Measurements from ENCODE around the gene ACOXL. TPM values are rescaled to one million over a fixed set of nuclear protein-coding genes. Genes with fewer than 3 reads are reported as not detected.
"Not testable (repeated sequence)": the region's sequence is repeated elsewhere in the genome, so short reads cannot be mapped to it uniquely, and the experiment has no call there.

ACOXL gene
- total and polyA plus RNA-seq, 4 donors = 0.13 TPM; not detected in 3

DNA sequence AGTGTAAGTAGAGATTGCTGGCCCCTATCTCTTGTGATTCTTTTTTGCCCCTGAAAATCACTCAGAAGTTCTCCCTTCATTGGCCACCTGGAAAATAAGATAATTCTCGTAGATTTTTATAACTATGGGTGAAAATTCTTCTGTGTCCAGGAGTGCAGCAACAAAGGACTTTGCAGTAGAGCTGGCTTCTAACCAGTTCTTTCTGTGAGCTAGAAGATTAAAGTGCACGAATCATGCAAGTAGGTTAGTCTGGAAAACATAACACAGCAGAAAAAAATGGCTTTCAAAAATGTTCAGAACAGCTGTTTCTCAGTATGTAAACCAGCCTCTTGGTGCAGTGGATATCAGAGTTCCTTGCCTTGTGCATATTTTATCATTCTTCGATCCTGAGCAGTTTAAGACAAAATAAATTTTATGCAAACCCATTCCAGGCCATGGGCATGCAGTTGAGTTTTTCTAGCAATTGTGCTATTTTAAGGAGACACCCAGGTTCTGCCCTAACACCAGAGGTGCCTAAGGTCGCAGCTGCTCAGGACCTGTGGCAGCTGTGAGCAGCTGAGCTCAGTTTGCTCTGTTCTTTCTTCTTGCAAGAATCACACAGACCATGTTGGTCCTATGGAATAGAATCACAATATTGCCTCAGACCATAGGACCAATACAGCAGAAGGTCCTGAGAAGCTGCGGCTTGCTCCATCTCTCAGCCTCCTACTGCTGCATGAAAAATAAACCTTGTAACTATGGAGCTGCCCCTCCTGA lies 307.4 kb downstream of the ACOXL start:
- Histone ChIP-seq H3K4me3 (ENCODE audit: low read length in 2 of 2) (no peak overlapping the region), H3K27me3 (ENCODE audit: control insufficient read depth in 1 of 2, insufficient read depth in 2 of 2, low read length in 1 of 2) (no peaks in the 10 kb centered on the region), H3K36me3 (ENCODE audit: control insufficient read depth in 1 of 2, insufficient read depth in 2 of 2, low read length in 1 of 2) (no peaks in the 10 kb centered on the region), H3K9me3 (ENCODE audit: control insufficient read depth, low read length) (no peaks in the 10 kb centered on the region), H3K27ac (ENCODE audit: low read depth in 1 of 2, low read length in 2 of 2) (no peak overlapping the region), H3K4me1 (ENCODE audit: control insufficient read depth in 1 of 2, insufficient read depth in 2 of 2, low read length in 2 of 2) (no peaks in the 10 kb centered on the region)
- intact Hi-C loops (cut with DNase I) = no loop called here
- ATAC-seq (ENCODE audit: low FRiP score) (no peak), DNase-seq (no peak)
- WGBS, 2 donors = 51 to 58% methylated on average over 5 of the region's 5 CpGs

DNA sequence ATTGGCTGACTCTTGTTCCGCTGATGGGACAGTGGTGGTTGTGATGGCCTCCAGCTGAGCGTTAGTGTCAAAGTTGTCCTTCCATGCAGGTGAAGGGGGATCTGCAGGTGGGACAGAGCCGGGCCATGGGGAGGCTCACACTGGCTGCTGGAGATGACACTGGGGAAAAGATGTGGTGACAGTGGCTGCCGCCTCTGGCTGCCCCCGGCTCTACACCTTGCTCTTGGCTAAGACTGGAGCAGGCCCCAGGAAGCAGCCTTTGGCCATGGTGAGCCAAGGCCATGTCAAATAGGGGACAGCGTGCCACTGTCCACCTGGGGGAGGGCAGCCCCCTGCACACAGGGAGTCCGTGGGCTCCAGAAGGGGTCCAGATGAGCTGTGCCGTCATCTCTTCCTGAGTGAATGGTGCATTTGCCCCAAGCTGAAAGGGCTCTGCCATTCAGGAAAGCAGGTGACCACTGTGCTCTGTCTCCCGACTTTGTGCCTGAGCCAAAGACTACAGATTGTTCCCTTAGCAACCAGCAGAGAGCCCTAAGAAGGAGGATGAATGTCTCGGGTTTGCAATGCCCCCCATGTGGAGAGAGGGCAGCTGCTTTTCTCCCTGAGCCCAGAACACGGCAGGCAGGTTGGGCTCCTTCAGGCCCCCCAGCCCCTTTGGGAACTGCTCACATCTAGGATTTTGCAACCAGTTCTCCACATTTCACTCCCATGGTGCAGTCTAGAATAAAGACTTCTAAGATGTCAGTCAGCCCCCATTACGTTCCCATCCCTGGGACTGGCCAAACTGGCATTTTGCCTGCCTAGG lies 309.2 kb downstream of the ACOXL start:
- Histone ChIP-seq H3K27me3 (ENCODE audit: control insufficient read depth in 1 of 2, insufficient read depth in 2 of 2, low read length in 1 of 2) (no peaks in the 10 kb centered on the region), H3K27ac (ENCODE audit: low read depth in 1 of 2, low read length in 2 of 2) (no peak overlapping the region), H3K4me3 (ENCODE audit: low read length in 2 of 2) (no peak overlapping the region), H3K9me3 (ENCODE audit: control insufficient read depth, low read length) (no peaks in the 10 kb centered on the region), H3K4me1 (ENCODE audit: control insufficient read depth in 1 of 2, insufficient read depth in 2 of 2, low read length in 2 of 2) (no peaks in the 10 kb centered on the region), H3K36me3 (ENCODE audit: control insufficient read depth in 1 of 2, insufficient read depth in 2 of 2, low read length in 1 of 2) (no peaks in the 10 kb centered on the region)
- WGBS, 2 donors = 87 to 90% methylated on average over 12 of the region's 12 CpGs
- DNase-seq (no peak), ATAC-seq (ENCODE audit: low FRiP score) (no peak)
- intact Hi-C loops (cut with DNase I) = no loop called here

DNA sequence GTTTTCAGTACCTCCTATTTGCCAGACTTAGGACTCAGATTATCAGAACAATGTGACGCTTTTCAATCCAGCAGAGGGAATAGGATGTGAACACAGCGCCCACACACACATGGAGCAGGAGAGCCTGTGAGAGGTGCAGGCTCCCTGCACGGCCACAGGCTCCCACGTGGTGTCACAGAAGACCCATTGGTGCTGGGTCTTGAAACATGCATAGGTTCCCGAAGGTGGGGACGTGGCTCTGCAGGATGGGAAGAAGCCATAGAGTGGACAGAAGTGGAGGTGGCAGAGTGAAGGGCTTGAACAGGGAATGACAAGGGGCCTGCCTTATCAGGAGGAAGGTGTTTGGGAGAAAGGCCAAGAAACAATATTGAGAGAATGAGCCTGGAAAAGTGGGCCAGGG lies 309.9 kb downstream of the ACOXL start:
- Histone ChIP-seq H3K27ac (ENCODE audit: low read depth in 1 of 2, low read length in 2 of 2) (no peak overlapping the region), H3K4me1 (ENCODE audit: control insufficient read depth in 1 of 2, insufficient read depth in 2 of 2, low read length in 2 of 2) (no peaks in the 10 kb centered on the region), H3K4me3 (ENCODE audit: low read length in 2 of 2) (no peak overlapping the region), H3K36me3 (ENCODE audit: control insufficient read depth in 1 of 2, insufficient read depth in 2 of 2, low read length in 1 of 2) (no peaks in the 10 kb centered on the region), H3K27me3 (ENCODE audit: control insufficient read depth in 1 of 2, insufficient read depth in 2 of 2, low read length in 1 of 2) (no peaks in the 10 kb centered on the region), H3K9me3 (ENCODE audit: control insufficient read depth, low read length) (no peaks in the 10 kb centered on the region)
- no peak for DNase-seq
- 91 to 92% methylated on average over 6 of the region's 6 CpGs for WGBS, 2 donors
- ATAC-seq (ENCODE audit: low FRiP score) = no peak
- intact Hi-C loops (cut with DNase I) = no loop called here

DNA sequence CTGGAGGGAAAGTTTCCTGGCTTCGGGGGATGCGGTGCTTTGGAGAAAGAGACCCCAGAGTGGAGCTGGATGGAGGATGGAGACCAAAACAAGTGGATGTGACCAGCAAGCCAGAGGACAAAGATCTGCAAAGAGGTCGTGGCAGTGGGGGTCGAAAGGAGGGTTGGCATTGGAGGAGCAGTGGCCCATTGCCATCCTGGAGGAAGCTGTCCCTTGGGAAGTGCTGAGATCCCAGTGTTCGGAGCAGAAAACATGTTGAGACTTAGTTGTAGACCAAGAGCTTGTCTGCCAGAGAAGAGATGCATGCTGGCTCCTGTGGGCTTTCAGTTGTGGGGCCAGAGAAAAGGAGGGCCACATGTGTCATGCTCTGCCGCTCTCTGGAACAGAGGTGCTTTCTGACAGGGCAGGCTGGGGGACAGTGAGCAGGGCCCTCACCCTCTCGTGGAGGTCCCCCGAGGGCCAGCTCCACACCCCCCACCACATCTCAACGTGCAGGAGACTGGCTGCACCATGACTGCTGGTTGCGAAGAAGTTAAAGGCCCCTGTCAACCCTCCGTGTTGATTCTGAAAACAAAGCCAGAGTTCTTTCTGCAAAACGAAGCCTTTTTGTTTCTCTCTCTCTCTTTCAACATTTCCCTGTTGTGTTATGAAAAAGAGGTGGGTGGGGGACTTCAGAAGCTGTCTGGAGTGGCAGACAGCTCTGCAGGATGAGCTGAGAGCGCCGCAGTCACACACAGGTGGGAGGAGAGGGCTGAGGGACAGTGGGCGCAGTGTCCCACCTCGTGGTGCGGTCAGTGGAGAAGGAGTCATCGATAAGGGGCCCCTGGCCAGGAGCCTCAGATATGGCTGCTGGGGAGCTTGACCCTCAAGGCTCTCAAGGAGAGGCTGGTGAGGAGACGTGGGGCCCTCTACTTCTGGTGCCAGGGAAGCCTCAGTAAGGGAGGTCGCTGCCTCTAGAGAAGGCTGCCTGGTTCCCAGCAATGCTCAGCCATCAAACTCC lies 310.7 kb downstream of the ACOXL start:
- DNase-seq = no peak

DNA sequence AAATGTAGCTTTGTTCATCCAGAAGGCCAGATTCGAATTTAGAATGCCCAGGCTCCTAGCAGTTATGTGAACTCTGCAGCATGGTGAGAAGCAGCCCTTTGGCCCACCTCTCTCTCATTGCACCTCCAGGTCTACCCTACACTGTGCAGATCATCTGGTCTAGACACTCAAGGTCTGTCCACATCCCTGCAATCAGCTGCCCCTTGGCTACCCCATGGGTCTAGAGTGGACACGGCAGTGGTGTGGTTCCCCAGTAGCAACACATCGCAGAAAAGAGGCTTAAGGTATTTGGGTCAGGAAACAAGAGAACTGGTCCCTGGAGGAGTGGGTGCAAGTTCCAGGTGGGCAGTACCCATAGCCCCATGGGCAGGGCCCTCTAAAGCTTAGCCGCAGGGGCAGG lies 311.7 kb downstream of the ACOXL start:
- DNase-seq (no peak), ATAC-seq (ENCODE audit: low FRiP score) (no peak)
- no peaks in the 10 kb centered on the region for H3K27me3 ChIP-seq (ENCODE audit: control insufficient read depth in 1 of 2, insufficient read depth in 2 of 2, low read length in 1 of 2)
- WGBS, 2 donors = 68 to 85% methylated on average over 4 of the region's 4 CpGs
- H3K36me3 ChIP-seq (ENCODE audit: control insufficient read depth in 1 of 2, insufficient read depth in 2 of 2, low read length in 1 of 2) = no peaks in the 10 kb centered on the region
- no peak overlapping the region for H3K4me3 ChIP-seq (ENCODE audit: low read length in 2 of 2)
- intact Hi-C loops (cut with DNase I) = no loop called here
- H3K27ac ChIP-seq (ENCODE audit: low read depth in 1 of 2, low read length in 2 of 2) = no peak overlapping the region
- H3K9me3 ChIP-seq (ENCODE audit: control insufficient read depth, low read length) = no peaks in the 10 kb centered on the region
- H3K4me1 ChIP-seq (ENCODE audit: control insufficient read depth in 1 of 2, insufficient read depth in 2 of 2, low read length in 2 of 2) = no peaks in the 10 kb centered on the region

More for the DNA sequence above, 310.7 kb downstream of the ACOXL start:
- no peak overlapping the region for H3K27ac ChIP-seq (ENCODE audit: low read depth in 1 of 2, low read length in 2 of 2)
- H3K4me3 ChIP-seq (ENCODE audit: low read length in 2 of 2) = no peak overlapping the region
- intact Hi-C loops (cut with DNase I) = no loop called here
- H3K4me1 ChIP-seq (ENCODE audit: control insufficient read depth in 1 of 2, insufficient read depth in 2 of 2, low read length in 2 of 2) = no peaks in the 10 kb centered on the region
- WGBS, 2 donors = 68 to 69% methylated on average over 20 of the region's 20 CpGs
- no peak for ATAC-seq (ENCODE audit: low FRiP score)
- H3K36me3 ChIP-seq (ENCODE audit: control insufficient read depth in 1 of 2, insufficient read depth in 2 of 2, low read length in 1 of 2) = no peaks in the 10 kb centered on the region
- no peaks in the 10 kb centered on the region for H3K27me3 ChIP-seq (ENCODE audit: control insufficient read depth in 1 of 2, insufficient read depth in 2 of 2, low read length in 1 of 2)
- H3K9me3 ChIP-seq (ENCODE audit: control insufficient read depth, low read length) = no peaks in the 10 kb centered on the region

DNA sequence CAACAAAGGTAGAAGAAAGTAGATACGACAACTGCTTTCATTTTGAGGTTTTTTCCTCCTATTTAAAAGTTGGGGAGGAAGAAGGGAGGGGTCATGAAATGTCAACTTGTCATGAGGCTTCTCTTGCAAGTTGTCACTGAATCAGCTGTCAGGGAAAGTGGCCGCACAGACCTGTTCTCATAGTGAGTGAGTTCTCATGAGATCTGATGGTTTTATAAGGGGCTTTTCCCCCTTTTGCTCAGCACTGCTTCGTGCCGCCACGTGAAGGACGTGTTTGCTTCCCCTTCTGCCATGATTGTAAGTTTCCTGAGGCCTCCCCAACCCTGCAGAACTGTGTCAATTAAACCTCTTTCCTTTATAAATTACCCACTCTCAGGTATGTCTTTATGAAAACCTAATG lies 312.9 kb downstream of the ACOXL start:
- DNase-seq; H3K4me1 ChIP-seq (ENCODE audit: control insufficient read depth in 1 of 2, insufficient read depth in 2 of 2, low read length in 2 of 2); H3K36me3 ChIP-seq (ENCODE audit: control insufficient read depth in 1 of 2, insufficient read depth in 2 of 2, low read length in 1 of 2); H3K27ac ChIP-seq (ENCODE audit: low read depth in 1 of 2, low read length in 2 of 2); H3K9me3 ChIP-seq (ENCODE audit: control insufficient read depth, low read length); H3K4me3 ChIP-seq (ENCODE audit: low read length in 2 of 2); ATAC-seq (ENCODE audit: low FRiP score); H3K27me3 ChIP-seq (ENCODE audit: control insufficient read depth in 1 of 2, insufficient read depth in 2 of 2, low read length in 1 of 2); intact Hi-C loops (cut with DNase I): not testable (repeated sequence)
- WGBS, 2 donors = 96 to 97% methylated on average over 6 of the region's 6 CpGs

DNA sequence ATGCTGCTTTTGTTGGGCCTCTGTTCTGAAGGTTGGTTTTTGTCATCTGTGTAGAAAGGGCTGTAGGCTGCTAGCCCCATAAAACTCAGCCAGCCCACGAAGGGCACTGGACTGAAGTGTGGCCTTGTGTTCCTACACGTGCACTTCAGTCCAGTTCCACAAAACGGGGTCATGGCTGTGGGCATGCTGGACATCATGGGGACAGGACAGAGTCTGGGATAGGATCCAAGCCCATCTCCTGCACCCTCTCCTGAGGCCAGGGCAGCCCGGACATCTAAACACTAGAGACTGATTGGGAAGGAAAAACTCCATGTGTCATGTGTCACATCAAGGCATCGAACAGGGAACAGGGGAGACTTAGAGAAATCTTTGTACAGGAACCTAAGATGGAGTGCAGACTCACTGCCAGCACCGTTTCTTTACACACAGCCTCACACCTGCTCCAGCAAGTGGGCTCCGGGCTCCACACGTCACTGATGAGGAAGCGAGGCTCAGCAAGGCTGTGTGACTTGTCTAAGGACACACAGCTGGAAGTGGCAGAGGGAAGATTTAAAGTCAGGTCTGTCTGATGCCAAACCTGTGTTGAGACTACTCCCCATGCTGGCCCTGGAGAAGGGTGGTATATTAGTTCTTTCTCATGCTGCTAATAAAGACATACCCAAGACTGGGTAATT lies 313.5 kb downstream of the ACOXL start:
- ATAC-seq (ENCODE audit: low FRiP score) (no peak), DNase-seq (no peak)
- intact Hi-C loops (cut with DNase I) = no loop called here
- 89 to 93% methylated on average over 9 of the region's 9 CpGs for WGBS, 2 donors
- Histone ChIP-seq H3K4me3 (ENCODE audit: low read length in 2 of 2) (no peak overlapping the region), H3K9me3 (ENCODE audit: control insufficient read depth, low read length) (no peaks in the 10 kb centered on the region), H3K27ac (ENCODE audit: low read depth in 1 of 2, low read length in 2 of 2) (no peak overlapping the region), H3K27me3 (ENCODE audit: control insufficient read depth in 1 of 2, insufficient read depth in 2 of 2, low read length in 1 of 2) (no peaks in the 10 kb centered on the region), H3K4me1 (ENCODE audit: control insufficient read depth in 1 of 2, insufficient read depth in 2 of 2, low read length in 2 of 2) (no peaks in the 10 kb centered on the region), H3K36me3 (ENCODE audit: control insufficient read depth in 1 of 2, insufficient read depth in 2 of 2, low read length in 1 of 2) (no peaks in the 10 kb centered on the region)

DNA sequence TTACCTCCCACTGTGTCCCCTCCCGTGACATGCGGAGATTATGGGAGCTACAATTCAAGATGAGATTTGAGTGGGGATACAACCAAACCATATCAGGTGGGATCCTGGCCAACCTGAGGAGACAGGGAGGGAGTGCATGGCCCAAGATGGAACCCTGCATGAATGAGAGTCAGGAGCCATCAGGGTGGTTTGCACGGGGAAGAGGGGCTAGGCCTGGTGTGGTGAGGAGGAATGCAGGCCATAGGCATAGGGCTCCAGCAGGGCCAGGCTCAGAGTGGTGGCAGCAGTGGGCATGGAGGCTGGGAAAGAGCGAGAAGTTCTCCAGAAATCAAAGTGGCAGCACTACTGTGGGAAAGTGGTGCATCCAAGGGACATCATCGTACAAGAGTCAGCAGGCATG lies 314.3 kb downstream of the ACOXL start:
- 93 to 98% methylated on average over 5 of the region's 5 CpGs for WGBS, 2 donors
- DNase-seq (no peak), ATAC-seq (ENCODE audit: low FRiP score) (no peak)
- Histone ChIP-seq H3K4me3 (ENCODE audit: low read length in 2 of 2) (no peak overlapping the region), H3K27me3 (ENCODE audit: control insufficient read depth in 1 of 2, insufficient read depth in 2 of 2, low read length in 1 of 2) (no peaks in the 10 kb centered on the region), H3K9me3 (ENCODE audit: control insufficient read depth, low read length) (no peaks in the 10 kb centered on the region), H3K27ac (ENCODE audit: low read depth in 1 of 2, low read length in 2 of 2) (no peak overlapping the region), H3K36me3 (ENCODE audit: control insufficient read depth in 1 of 2, insufficient read depth in 2 of 2, low read length in 1 of 2) (no peaks in the 10 kb centered on the region), H3K4me1 (ENCODE audit: control insufficient read depth in 1 of 2, insufficient read depth in 2 of 2, low read length in 2 of 2) (no peaks in the 10 kb centered on the region)
- intact Hi-C loops (cut with DNase I) = no loop called here
